ENCODE data around the gene OGFOD1. TPM values are rescaled to one million over a fixed set of nuclear protein-coding genes. Genes with fewer than 3 reads are reported as not detected.
A peak's percentile ranks its signal among the peaks of the same experiment; 100 is the strongest.

Gene OGFOD1
- total RNA-seq = 14.5 TPM

- DNase-seq (ENCODE audit: extremely low spot score in 2 of 2) = peak in 1 of 2 donors; percentile 98
- Histone ChIP-seq H3K9me3 (no peaks in the 10 kb centered on the region), H3K27ac (peak within 1 kb of the TSS; percentile 68), H3K4me1 (peaks cover 42% of the 10 kb centered on the region), H3K36me3 (peaks cover 0 to 32% of the 10 kb centered on the region in 2 donors), H3K4me3 (peak within 1 kb of the TSS; percentile 66 to 72), H3K27me3 (no peaks in the 10 kb centered on the region)
- peak in 1 of 3 experiments; percentile 12 for TF ChIP-seq CTCF (IDR thresholded peaks at IDR 0.05)
- TF ChIP-seq POLR2AphosphoS5 (IDR thresholded peaks at IDR 0.05; ENCODE audit: insufficient read depth in 1 of 2, low read depth in 1 of 2) = peak; percentile 89 to 90
- TF ChIP-seq POLR2A (IDR thresholded peaks at IDR 0.05) = no peak
- intact Hi-C loops (cut with DNase I) = no loop called here
These were observed at the start of gene OGFOD1, which contains the start of gene NUDT21 for GRCh38 chr16:56450986-56451752. OGFOD1 (plus strand) TSS chr16:56451554; CDS start chr16:56451613, 59 bp downstream. NUDT21 (minus strand) TSS chr16:56451332; CDS start chr16:56451202, 130 bp downstream.

GRCh38 chr16:56405977-56406672 is 45.2 kb upstream of the OGFOD1 start:
- H3K27ac ChIP-seq = no peak overlapping the region
- peaks cover 0 to 57% of the 10 kb centered on the region in 2 donors for H3K36me3 ChIP-seq
- no peaks in the 10 kb centered on the region for H3K9me3 ChIP-seq
- no peak for DNase-seq (ENCODE audit: extremely low spot score in 2 of 2)
- H3K4me3 ChIP-seq = no peak overlapping the region
- H3K4me1 ChIP-seq = no peaks in the 10 kb centered on the region
- intact Hi-C loops (cut with DNase I) = no loop called here
- no peaks in the 10 kb centered on the region for H3K27me3 ChIP-seq
- TF ChIP-seq CTCF (IDR thresholded peaks at IDR 0.05) (no peak), POLR2A (IDR thresholded peaks at IDR 0.05) (no peak), POLR2AphosphoS5 (IDR thresholded peaks at IDR 0.05; ENCODE audit: insufficient read depth in 1 of 2, low read depth in 1 of 2) (no peak)

- no peak for DNase-seq (ENCODE audit: extremely low spot score in 2 of 2)
- H3K4me1 ChIP-seq = no peaks in the 10 kb centered on the region
- no peak for TF ChIP-seq POLR2A (IDR thresholded peaks at IDR 0.05)
- TF ChIP-seq POLR2AphosphoS5 (IDR thresholded peaks at IDR 0.05; ENCODE audit: insufficient read depth in 1 of 2, low read depth in 1 of 2) = no peak
- no peak for TF ChIP-seq CTCF (IDR thresholded peaks at IDR 0.05)
- intact Hi-C loops (cut with DNase I) = no loop called here
- H3K9me3 ChIP-seq = no peaks in the 10 kb centered on the region
- H3K36me3 ChIP-seq = peaks cover 0 to 33% of the 10 kb centered on the region in 2 donors
- H3K27me3 ChIP-seq = no peaks in the 10 kb centered on the region
- no peak overlapping the region for H3K27ac ChIP-seq
- H3K4me3 ChIP-seq = no peak overlapping the region
These were observed 42.8 kb upstream of the OGFOD1 start for GRCh38 chr16:56408379-56409098.

GRCh38 chr16:56409195-56409594 is 42.2 kb upstream of the OGFOD1 start:
- Histone ChIP-seq H3K36me3 (peaks cover 0 to 28% of the 10 kb centered on the region in 2 donors), H3K4me3 (no peak overlapping the region)
- no peak for TF ChIP-seq POLR2A (IDR thresholded peaks at IDR 0.05)

DNA sequence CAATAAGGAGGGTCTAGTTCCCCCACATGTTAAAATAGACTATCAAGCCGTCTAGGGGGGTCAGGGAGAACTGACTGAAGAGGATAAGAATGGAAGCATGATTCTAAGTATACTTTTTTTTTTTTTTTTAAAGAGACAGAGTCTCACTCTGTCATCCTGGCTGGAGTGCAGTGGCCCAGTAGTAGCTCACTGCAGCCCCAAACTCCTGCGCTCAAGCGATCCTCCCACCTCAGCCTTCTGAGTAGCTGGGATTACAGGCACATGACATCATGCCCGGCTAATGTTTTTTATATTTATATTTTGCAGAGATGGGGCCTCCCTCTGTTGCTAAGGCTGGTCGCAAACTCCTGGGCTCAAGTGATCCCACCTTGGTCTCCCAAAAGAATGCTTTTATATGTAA is 40.2 kb upstream of the OGFOD1 start:
- TF ChIP-seq POLR2AphosphoS5 (IDR thresholded peaks at IDR 0.05; ENCODE audit: insufficient read depth in 1 of 2, low read depth in 1 of 2) = no peak
- TF ChIP-seq POLR2A (IDR thresholded peaks at IDR 0.05) = no peak
- no peak for TF ChIP-seq CTCF (IDR thresholded peaks at IDR 0.05)
- Histone ChIP-seq H3K27ac (no peak overlapping the region), H3K27me3 (no peaks in the 10 kb centered on the region), H3K9me3 (no peaks in the 10 kb centered on the region), H3K4me3 (no peak overlapping the region), H3K36me3 (peaks cover 0 to 18% of the 10 kb centered on the region in 2 donors), H3K4me1 (peaks cover 23% of the 10 kb centered on the region)
- DNase-seq (ENCODE audit: extremely low spot score in 2 of 2) = no peak
- intact Hi-C loops (cut with DNase I) = no loop called here

More at GRCh38 chr16:56409195-56409594, 42.2 kb upstream of the OGFOD1 start:
- Histone ChIP-seq H3K4me1 (peaks cover 4% of the 10 kb centered on the region), H3K27me3 (no peaks in the 10 kb centered on the region), H3K27ac (no peak overlapping the region), H3K9me3 (no peaks in the 10 kb centered on the region)
- no peak for DNase-seq (ENCODE audit: extremely low spot score in 2 of 2)
- intact Hi-C loops (cut with DNase I) = no loop called here

All from vagina (tissue), 2 donors.